Stimulated activated CD4-positive, alpha-beta T cell treated with anti-CD3 and anti-CD28 coated beads, Interleukin-15, amount 100 ng/mL, for 24 hours (primary cell): ENCODE data around the gene PARN.
"Not testable (repeated sequence)": the region's sequence is repeated elsewhere in the genome, so short reads cannot be mapped to it uniquely, and the experiment has no call there.

Experiments used
- DNase-seq: peaks from one replicate; pipeline ENCODE4 v3.0.0-alpha.2; 2020

The PARN gene

GRCh38 chr16:14566599-14566998 is 63.5 kb downstream of the PARN start:
- DNase-seq, result no peak

- no peak for DNase-seq
These were observed 64.4 kb downstream of the PARN start for GRCh38 chr16:14565688-14566025.

- DNase-seq, result no peak
These were observed 65.0 kb downstream of the PARN start for GRCh38 chr16:14564861-14565687.

- DNase-seq, result no peak
These were observed 65.7 kb downstream of the PARN start for GRCh38 chr16:14564323-14564722.

GRCh38 chr16:14562691-14563491 is 67.2 kb downstream of the PARN start:
- DNase-seq, result peak; percentile 5

- no peak for DNase-seq
These were observed 69.5 kb downstream of the PARN start for GRCh38 chr16:14560523-14560922.

- no peak for DNase-seq
These were observed 70.2 kb downstream of the PARN start for GRCh38 chr16:14559809-14560241.

GRCh38 chr16:14553447-14553846 is 76.6 kb downstream of the PARN start:
- no peak for DNase-seq

GRCh38 chr16:14549789-14550153 is 80.3 kb downstream of the PARN start:
- DNase-seq, result no peak

- DNase-seq, result no peak
These were observed 80.9 kb downstream of the PARN start for GRCh38 chr16:14548933-14549788.

- DNase-seq, result no peak
These were observed 84.6 kb downstream of the PARN start for GRCh38 chr16:14545346-14545884.

- not testable (repeated sequence) for DNase-seq
These were observed 85.2 kb downstream of the PARN start for GRCh38 chr16:14544846-14545245.

- DNase-seq, result no peak
These were observed 90.4 kb downstream of the PARN start for GRCh38 chr16:14539631-14540030.

GRCh38 chr16:14539156-14539555 is 90.9 kb downstream of the PARN start:
- no peak for DNase-seq

- DNase-seq, result no peak
These were observed 91.5 kb downstream of the PARN start for GRCh38 chr16:14538604-14539003.

GRCh38 chr16:14531613-14532012 is 98.4 kb downstream of the PARN start:
- no peak for DNase-seq

- DNase-seq, result no peak
These were observed 99.0 kb downstream of the PARN start for GRCh38 chr16:14531101-14531500.

- no peak for DNase-seq
These were observed 100.0 kb downstream of the PARN start for GRCh38 chr16:14530046-14530445.

- DNase-seq, result peak; percentile 60
These were observed 100.9 kb downstream of the PARN start for GRCh38 chr16:14529010-14529669.

- no peak for DNase-seq
These were observed 101.8 kb downstream of the PARN start for GRCh38 chr16:14528306-14528705.

GRCh38 chr16:14527411-14528044 is 102.5 kb downstream of the PARN start:
- DNase-seq, result no peak

GRCh38 chr16:14525596-14525995 is 104.5 kb downstream of the PARN start:
- DNase-seq, result no peak
